HG02973 (cell line): ENCODE data around the gene NEURL3.
"Not testable (repeated sequence)": the region's sequence is repeated elsewhere in the genome, so short reads cannot be mapped to it uniquely, and the experiment has no call there.

Experiments used
- ATAC-seq: cut with Tn5 transposase; IDR thresholded peaks from one replicate; pipeline ENCODE4 v1.9.1; 2021; ENCODE audit warnings: moderate library complexity; ENCODE audit not compliant: unreplicated experiment

The NEURL3 gene, protein sequence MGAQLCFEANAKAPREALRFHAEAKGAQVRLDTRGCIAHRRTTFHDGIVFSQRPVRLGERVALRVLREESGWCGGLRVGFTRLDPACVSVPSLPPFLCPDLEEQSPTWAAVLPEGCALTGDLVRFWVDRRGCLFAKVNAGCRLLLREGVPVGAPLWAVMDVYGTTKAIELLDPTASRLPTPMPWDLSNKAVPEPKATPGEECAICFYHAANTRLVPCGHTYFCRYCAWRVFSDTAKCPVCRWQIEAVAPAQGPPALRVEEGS

DNA sequence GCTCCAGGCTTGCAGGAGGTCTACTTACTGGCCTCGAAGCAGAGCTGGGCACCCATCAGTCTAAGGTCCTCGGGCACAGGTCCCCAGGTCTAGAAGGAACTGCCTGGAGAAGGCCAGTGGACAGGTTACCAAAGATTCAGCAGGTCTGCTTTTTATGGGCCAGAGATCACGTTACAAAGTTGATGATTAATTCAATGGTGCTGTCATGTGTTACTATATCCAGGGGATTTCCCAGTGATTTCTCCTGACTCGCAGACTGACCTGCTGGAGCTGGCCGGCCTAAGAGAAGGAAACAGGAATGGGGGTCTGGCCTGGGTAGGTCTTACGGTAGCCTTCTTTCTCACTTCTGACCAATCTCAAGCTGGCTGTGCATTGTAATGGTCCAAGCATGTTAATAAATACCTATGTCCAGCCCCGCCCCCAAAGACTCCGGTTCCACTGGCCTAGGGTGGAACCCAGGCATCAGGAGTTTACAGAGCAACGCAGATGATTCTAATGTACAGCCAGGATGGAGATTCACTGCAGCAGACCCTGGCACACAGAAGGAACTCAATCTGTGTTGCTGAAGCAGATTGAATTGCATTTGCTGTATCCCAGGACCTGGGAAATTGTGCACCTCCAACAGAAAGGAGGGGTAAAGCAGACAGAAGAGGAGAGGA, at the start of gene NEURL3:
NEURL3 (minus strand) TSS at position 127 of the 659 bp plus-strand sequence; CDS start at position 56, 71 bp downstream.
- no peak for ATAC-seq

DNA sequence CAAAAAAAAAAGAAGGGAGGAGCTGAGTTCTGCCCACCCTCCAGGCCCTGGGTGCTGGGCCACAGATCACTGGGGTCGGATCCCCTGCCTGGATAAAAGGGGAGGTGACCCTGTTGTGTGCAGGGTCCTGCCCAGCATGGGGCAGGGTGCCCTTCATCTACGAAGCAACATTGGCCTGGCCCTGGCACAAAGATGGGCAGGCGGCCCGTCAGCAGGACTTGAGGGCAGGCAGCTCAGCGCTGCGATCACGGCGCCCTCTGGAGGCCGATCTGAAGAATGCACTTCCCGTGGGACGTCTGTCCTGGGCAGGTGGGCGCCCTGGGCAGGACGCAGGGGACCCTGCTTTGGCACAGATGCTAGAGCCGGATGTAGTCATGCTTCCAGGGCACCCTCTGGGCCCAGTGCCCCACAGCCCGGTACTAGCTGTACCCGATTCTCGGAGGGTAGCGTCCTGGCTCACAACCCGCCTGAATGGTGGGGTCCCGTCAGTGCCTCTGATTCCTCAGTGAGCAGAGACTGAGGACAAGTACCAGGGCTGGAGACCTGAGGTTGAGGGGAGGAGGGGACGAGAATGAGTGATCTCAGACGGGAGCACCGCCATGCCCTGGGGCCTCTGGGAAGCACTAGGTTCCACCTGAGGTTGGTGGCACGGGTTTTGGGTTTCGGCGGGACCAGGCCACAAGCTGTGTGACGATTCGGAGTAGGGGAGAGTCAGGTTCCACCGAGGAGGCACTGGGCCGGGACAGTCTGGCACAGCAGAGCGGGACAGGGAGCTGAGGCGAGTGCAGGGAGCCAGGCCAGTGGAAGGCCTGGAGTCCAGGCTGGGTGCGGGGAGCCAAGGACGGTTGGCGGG, 49.4 kb upstream of the NEURL3 start:
- no peak for ATAC-seq

DNA sequence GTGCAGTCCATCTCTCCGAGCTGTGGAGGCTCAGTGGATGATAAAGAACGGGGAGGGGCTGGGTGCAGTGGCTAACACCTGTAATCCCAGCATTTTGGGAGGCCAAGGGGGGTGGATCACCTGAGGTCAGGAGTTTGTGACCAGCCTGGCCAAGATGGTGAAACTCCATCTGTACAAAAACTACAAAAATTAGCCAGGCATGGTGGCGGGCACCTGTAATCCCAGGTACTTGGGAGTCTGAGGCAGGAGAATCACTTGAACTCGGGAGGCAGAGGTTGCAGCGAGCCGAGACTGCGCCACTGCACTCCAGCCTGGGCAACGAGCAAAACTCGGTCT, 48.8 kb upstream of the NEURL3 start:
- not testable (repeated sequence) for ATAC-seq

GRCh38 chr2:96553176-96553956, 48.2 kb upstream of the NEURL3 start:
- no peak for ATAC-seq

GRCh38 chr2:96552315-96553175, 47.4 kb upstream of the NEURL3 start:
- ATAC-seq, result no peak

- ATAC-seq, result no peak
Measured at GRCh38 chr2:96551605-96552314, 46.6 kb upstream of the NEURL3 start.

DNA sequence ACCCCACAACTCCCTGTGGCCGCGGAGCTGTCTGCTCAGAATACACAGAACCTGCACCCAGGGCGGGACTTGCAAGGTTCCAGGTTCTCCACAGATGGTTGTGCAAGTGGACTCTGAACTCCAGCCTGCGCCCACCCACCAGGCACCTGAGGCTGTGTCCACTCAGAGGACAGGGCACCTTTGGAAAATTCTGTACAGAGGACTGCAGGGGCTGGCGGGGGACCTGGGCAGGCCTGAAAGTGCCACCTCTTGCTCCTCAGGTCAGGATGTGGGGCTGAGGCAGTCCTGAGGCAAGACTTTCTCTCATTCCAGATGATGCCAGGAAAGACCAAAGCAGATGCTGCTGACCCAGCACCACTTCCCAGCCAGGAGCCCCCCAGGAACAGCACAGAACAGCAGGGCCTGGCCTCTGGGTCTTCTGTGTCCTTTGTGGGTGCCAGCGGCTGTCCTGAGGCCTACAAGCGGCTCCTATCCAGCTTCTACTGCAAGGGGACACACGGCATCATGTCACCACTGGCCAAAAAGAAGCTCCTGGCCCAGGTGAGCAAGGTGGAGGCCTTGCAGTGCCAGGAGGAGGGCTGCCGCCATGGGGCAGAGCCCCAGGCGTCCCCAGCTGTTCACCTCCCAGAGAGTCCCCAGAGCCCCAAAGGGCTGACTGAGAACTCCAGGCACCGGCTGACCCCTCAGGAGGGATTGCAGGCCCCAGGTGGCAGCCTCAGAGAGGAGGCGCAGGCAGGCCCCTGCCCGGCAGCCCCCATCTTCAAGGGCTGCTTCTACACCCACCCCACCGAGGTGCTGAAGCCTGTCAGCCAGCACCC, 45.8 kb upstream of the NEURL3 start:
- no peak for ATAC-seq

- ATAC-seq, result no peak
Measured at GRCh38 chr2:96549967-96550786, 45.0 kb upstream of the NEURL3 start.

- ATAC-seq, result no peak
Measured at GRCh38 chr2:96549466-96549785, 44.3 kb upstream of the NEURL3 start.

DNA sequence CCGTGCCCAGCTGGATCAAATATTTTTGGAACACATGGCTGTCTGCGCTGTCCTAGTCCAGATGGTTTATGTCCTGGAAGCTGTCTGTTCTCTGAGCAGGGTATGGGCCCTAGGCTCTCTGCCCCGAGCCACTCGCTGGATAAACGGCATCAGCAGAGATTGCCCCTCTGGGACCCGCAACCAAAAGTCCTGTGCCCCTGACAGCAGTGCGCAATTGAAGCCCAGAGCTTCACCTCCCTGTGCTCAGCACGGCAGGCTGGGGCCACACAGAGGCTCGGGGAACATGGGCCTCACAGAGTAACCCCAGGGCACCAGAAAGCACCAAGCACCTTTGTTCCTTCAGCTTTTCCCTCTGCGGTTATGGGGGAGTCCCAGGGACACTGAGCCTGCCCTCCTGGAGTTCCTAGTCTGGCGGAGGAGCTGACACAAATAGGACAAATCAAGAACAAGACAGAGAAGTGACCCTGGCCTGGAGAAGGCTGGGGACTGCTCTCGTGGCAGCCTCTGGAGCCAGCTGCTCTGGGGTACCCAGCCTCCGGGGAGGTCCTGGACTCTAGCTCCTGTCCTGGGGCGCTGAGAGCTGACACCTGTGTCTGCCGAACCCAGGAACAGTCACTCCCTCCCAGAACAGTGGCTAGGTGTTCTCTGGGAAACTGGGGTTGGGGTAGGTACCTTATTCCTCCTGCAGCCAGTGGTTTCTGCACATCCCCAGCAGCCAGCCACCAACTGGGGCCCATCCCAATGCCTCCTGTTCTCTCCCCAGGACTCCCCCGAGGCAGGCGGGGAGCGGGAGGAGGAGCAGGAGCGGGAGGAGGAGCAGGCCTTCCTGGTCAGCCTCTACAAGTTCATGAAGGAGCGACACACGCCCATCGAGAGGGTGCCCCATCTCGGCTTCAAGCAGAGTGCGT, 43.7 kb upstream of the NEURL3 start:
- no peak for ATAC-seq

DNA sequence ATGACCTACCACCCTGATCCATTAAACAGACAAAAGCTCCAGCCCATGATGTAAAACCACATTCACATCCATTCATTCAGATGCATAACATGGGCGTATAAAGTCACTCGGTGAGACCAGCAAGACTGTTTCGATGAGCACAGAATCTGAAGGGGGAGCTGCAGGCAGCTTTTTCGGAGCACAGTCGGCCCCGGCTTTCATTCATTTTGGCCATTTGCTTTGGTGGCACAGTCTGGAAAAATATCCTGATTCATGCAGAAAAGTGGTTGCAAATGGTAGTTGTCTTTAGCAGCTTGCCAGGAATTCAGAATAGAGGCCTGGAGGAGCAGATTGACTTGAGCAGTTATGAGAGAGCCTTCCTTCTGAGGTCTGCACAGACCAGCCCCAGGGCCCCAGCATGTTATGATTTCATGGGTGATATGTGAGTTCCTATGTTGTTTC, 42.6 kb upstream of the NEURL3 start:
- no peak for ATAC-seq

- no peak for ATAC-seq
Measured at GRCh38 chr2:96547203-96547641, 42.1 kb upstream of the NEURL3 start.

DNA sequence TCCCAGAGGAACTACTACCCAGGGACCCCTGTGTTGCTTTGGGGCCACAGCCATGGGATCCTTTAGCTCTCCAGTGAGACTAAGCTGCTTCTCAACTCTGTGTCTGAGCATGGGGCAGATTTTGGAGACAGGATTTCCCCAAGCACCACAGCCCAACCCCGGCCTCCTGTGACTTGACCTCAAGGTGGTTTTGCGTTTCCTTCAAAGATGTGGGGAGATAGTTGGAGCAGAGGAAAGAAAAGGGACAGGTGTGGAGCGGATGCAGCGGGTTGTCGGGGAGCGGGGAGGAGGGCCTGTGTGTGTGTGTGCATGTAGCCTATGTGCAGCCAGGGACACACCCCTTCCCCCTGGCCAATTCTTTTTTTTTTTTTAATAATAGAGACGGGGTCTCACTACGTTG, 41.6 kb upstream of the NEURL3 start:
- no peak for ATAC-seq

DNA sequence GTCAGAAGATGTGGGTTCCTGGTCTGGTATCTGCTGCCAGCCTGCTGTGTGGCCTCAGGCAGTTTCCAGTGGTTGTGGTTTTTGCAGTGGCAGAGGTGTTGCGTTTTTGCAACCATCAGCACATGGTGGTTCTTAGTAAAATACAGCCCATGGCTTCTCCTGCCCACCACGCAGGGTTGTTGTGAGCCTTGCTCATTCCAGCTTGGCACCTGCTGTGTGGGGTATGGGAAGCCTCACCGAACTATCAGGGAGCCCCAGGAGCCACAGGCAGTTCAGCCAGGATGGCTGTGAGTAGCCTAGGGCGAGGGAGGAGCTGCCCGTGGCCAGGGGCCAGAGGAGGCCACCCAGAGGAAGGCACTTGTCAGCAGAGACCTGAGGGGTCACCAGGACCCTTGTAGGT, 41.2 kb upstream of the NEURL3 start:
- ATAC-seq, result no peak

DNA sequence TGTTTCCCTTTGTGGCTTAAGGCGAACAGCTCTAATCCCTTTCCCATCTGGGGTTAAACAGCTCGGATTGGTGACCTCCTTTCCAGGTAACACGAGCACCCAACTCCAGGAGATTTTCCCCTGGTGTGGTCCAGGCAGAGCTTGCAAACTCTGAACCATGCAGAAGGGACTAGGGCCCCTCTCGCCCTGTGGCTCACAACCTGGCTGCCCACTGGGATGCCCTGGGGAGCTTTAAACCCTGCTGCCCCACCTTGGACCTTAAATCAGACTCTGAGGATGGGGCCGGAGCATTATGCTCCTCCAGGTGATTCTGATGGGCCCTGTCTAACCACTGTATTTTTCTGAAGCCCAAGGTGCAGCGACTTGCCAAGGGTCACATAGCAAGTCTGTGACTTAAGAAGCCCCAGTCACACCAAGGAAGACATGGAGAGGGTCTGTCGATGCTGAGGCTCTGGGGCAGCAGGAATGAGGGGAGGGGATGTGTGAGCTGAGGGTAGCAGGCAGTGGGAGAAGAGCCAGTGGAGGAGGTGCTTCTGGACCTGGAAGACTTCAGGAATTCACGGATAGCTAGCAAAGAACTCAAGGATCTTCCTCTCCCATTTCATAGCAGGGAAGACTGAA, 37.3 kb upstream of the NEURL3 start:
- ATAC-seq, result no peak

- ATAC-seq, result no peak
Measured at GRCh38 chr2:96541398-96542152, 36.4 kb upstream of the NEURL3 start.
